Psoas muscle (tissue), 8 donors: ENCODE measurements around the gene MEIOB. TPM values are rescaled to one million over a fixed set of nuclear protein-coding genes. Genes with fewer than 3 reads are reported as not detected.
"Not testable (repeated sequence)": the region's sequence is repeated elsewhere in the genome, so short reads cannot be mapped to it uniquely, and the experiment has no call there.

ENCODE experiments used
- ATAC-seq, 4 donors: fragments of 200-7000 bp; cut with Tn5 transposase; one replicate each; pipeline ENCODE4 v1.9.1; 2020; ENCODE audit warnings: moderate library complexity in 3 of 4, mild to moderate bottlenecking in 2 of 4
- DNase-seq, 2 donors: peaks; one replicate each; pipeline ENCODE4 v3.0.0-alpha.2; 2020
- H3K27ac ChIP-seq: fragments of 200-600 bp; one replicate; pipeline ENCODE4 v1.8.0; 2022
- H3K27me3 ChIP-seq, 3 donors: fragments of 200-600 bp in 1 of 3; one replicate each; pipeline versions ENCODE4 v1.6.1 to v1.8.0; 2013 to 2022; ENCODE audit warnings: low read length in 2 of 3, mild to moderate bottlenecking in 2 of 3, moderate library complexity in 1 of 3; ENCODE audit not compliant: insufficient read depth in 3 of 3
- H3K36me3 ChIP-seq, 2 donors: fragments of 200-600 bp in 1 of 2; one replicate each; pipeline versions ENCODE4 v1.6.1 to v1.8.0; 2013 to 2022; ENCODE audit warnings: low read depth in 1 of 2, mild to moderate bottlenecking in 1 of 2, moderate library complexity in 1 of 2; ENCODE audit not compliant: insufficient read depth in 1 of 2
- H3K4me1 ChIP-seq: fragments of 200-600 bp; one replicate; pipeline ENCODE4 v1.8.0; 2022
- H3K4me3 ChIP-seq: fragments of 200-600 bp; one replicate; pipeline ENCODE4 v1.8.0; 2022; ENCODE audit warnings: mild to moderate bottlenecking
- H3K9me3 ChIP-seq: fragments of 200-600 bp; one replicate; pipeline ENCODE4 v1.8.0; 2022
- WGBS, 3 donors: extraction: QIAGEN DNeasy Blood & Tissue Kit; methylation state at CpG; one replicate each; pipeline versions ENCODE4 v1.1.6 to v1.1.7; 2013; 5-methylcytosine and 5-hydroxymethylcytosine counted together
- intact Hi-C, 2 donors: fragments of 100-400 bp; cut with DNase I; formaldehyde crosslinking; loops; one replicate each; pipeline versions ENCODE4 v1.11.0 to v1.14.2; 2022
- long read RNA-seq, 2 donors: library from polyadenylated mRNA; unstranded; transcript quantifications; one replicate each; pipeline ENCODE4 v2.0.0, GENCODE V29; 2021
- polyA plus RNA-seq, 3 donors: library from polyadenylated mRNA; stranded (reverse); fragments of 200-250 nt; gene quantifications; one replicate each; pipeline ENCODE4 v1.2.3, GENCODE V29; 2013
- total RNA-seq, 4 donors: library from RNA; stranded (reverse); fragmentation: NEBNext Ultra II Directional in 2 of 4; extraction: Animal tissue kit (Norgen Biotek cat#: 25700) in 2 of 4; gene quantifications; one replicate each; pipeline versions ENCODE4 v1.2.1 to v1.2.4, GENCODE V29; 2021 to 2023
- TF ChIP-seq, protein P1 (sequence below): fragments of 200-600 bp; IDR thresholded peaks from one replicate; pipeline ENCODE4 v1.8.0; 2022; ENCODE audit warnings: antibody characterized with exemption
- donor health status: healthy with polysubstance abuse.
- donor health status: DM: no; HTN: no; CAD: no; lungs with moderate emphysema.
- donor health status: Bipolar disorder and iron deficiency.
- donor health status: healthy.
- donor health status: DM: yes; HTN: yes; CAD: no.
- donor health status: DM: no; HTN: no; CAD: no.
- donor health status: DM: no; HTN: no; CAD: no.
- donor health status: DM: yes; HTN: yes; CAD: no.

Gene MEIOB
- not detected for total RNA-seq
- not detected for polyA plus RNA-seq
- long read RNA-seq, donor 1, result 0 reads
- long read RNA-seq, donor 2, partial matches to known transcripts, result 0 of 3 reads
- long read RNA-seq, donor 2, other reads (novel, unspliced or antisense), result 3 of 3 reads

DNA sequence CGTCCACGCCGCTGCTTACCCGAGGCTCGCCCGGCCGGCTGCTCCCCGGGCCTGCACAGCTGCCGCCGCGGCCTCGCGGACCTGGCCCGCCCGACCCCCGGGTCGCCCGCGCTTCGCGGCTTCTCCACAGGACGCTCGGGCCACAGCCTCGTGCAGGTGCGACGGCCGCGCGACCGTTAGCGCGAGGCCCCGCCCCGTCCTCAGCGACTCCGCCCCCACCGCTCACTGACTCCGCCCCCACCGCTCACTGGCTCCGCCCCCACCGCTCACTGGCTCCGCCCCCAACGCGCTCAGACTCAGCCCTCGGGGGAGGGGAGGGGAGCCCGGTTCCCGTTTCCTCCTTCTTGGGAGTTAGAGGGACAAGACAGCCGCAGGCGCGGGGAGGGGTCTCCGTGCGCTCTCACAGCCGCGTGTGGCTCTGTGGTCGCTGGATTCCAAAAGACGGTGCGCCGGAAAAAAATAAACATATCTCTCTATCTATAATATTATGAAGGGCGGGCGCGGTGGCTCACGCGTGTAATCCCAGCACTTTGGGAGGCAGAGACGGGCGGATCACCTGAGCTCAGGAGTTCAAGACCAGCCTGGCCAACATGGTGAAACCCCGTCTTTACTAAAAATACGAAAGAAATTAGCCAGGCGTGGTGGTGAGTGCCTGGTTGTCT lies at the start of gene MEIOB:
Gene MEIOB, minus strand, starts transcription at position 191 of the 662 bp plus-strand sequence. CDS start 3,989 bp downstream, outside the sequence.
- intact Hi-C loops, result no loop called here
- H3K27me3 ChIP-seq, result peaks cover 0 to 55% (median 13%) of the 10 kb centered on the region in 3 donors
- no peaks in the 10 kb centered on the region for H3K4me1 ChIP-seq
- H3K27ac ChIP-seq, result no peak within 1 kb of the TSS
- H3K4me3 ChIP-seq, result peak within 1 kb of the TSS; percentile 22
- H3K9me3 ChIP-seq, result no peaks in the 10 kb centered on the region
- DNase-seq, result peak; percentile 35 to 63
- 4 to 7% (median 6%) methylated on average over 40 to 68 of the region's 68 CpGs for WGBS, 3 donors
- TF ChIP-seq, protein P1, sequence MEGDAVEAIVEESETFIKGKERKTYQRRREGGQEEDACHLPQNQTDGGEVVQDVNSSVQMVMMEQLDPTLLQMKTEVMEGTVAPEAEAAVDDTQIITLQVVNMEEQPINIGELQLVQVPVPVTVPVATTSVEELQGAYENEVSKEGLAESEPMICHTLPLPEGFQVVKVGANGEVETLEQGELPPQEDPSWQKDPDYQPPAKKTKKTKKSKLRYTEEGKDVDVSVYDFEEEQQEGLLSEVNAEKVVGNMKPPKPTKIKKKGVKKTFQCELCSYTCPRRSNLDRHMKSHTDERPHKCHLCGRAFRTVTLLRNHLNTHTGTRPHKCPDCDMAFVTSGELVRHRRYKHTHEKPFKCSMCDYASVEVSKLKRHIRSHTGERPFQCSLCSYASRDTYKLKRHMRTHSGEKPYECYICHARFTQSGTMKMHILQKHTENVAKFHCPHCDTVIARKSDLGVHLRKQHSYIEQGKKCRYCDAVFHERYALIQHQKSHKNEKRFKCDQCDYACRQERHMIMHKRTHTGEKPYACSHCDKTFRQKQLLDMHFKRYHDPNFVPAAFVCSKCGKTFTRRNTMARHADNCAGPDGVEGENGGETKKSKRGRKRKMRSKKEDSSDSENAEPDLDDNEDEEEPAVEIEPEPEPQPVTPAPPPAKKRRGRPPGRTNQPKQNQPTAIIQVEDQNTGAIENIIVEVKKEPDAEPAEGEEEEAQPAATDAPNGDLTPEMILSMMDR, result no peak
- no peaks in the 10 kb centered on the region for H3K36me3 ChIP-seq
- ATAC-seq, result peak in 3 of 4 donors; percentile 65 to 76 (median 69)

- no peak overlapping the region for H3K4me3 ChIP-seq
- TF ChIP-seq, protein P1, result no peak
- no peaks in the 10 kb centered on the region for H3K36me3 ChIP-seq
- WGBS, 3 donors, result 10 to 14% (median 12%) methylated on average over 15 of the region's 15 CpGs
- intact Hi-C loops, result no loop called here
- ATAC-seq, result peak in 2 of 4 donors; percentile 63 to 70
- H3K27me3 ChIP-seq, result peaks cover 0 to 87% (median 29%) of the 10 kb centered on the region in 3 donors
- no peak overlapping the region for H3K27ac ChIP-seq
- no peaks in the 10 kb centered on the region for H3K9me3 ChIP-seq
- no peaks in the 10 kb centered on the region for H3K4me1 ChIP-seq
- DNase-seq, result no peak
Measured at GRCh38 chr16:1920727-1921171, 48.8 kb upstream of the MEIOB start.

GRCh38 chr16:1920122-1920521 lies 48.2 kb upstream of the MEIOB start:
- WGBS, 3 donors, result 52 to 57% (median 56%) methylated on average over 21 of the region's 21 CpGs
- H3K27me3 ChIP-seq, result peaks cover 0 to 88% (median 29%) of the 10 kb centered on the region in 3 donors
- H3K36me3 ChIP-seq, ATAC-seq, H3K4me3 ChIP-seq, H3K4me1 ChIP-seq, intact Hi-C loops, DNase-seq, H3K9me3 ChIP-seq, H3K27ac ChIP-seq: not testable (repeated sequence)

DNA sequence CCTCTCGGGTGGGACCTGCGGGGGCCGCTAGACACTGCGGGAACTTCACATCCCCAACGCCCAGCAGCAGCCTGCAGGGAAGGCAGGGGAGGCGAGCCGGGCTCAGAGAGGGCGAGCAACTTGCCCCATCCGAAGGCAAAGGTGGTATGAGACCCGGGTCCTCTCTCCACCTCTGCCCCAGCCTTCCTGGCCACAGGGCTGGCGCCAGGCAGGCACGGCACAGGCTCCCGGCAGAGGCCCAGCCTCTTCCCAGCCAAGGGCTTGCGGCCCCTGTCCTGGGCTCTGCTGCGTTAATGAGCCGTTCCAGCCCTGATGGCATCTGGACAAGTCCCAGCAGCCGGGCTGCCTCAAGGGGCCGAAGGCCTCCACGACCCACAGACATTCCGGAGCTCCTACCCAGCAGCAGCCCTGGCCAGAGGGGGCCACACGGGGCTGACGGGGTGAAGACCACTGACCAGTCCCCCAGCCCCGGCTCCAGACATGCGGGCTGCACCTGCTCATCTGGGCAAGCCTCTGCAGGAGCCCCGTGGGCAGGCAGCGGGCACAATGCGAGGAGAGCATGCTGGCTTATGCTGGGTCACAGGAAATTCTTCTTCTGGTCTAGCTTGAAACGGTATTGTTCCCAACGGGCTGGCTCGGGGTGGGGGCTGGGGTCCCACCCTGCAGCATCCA lies 47.5 kb upstream of the MEIOB start:
- H3K4me1 ChIP-seq, result no peaks in the 10 kb centered on the region
- H3K36me3 ChIP-seq, result no peaks in the 10 kb centered on the region
- peaks cover 0 to 91% (median 30%) of the 10 kb centered on the region in 3 donors for H3K27me3 ChIP-seq
- no peak overlapping the region for H3K4me3 ChIP-seq
- DNase-seq, result no peak
- H3K9me3 ChIP-seq, result no peaks in the 10 kb centered on the region
- TF ChIP-seq, protein P1, result no peak
- peak in 1 of 4 donors; percentile 17 for ATAC-seq
- intact Hi-C loops, result no loop called here
- WGBS, 3 donors, result 14 to 15% (median 14%) methylated on average over 29 to 30 of the region's 30 CpGs
- no peak overlapping the region for H3K27ac ChIP-seq
